ENCODE measurements around the gene BHLHA15.

Gene BHLHA15

DNA sequence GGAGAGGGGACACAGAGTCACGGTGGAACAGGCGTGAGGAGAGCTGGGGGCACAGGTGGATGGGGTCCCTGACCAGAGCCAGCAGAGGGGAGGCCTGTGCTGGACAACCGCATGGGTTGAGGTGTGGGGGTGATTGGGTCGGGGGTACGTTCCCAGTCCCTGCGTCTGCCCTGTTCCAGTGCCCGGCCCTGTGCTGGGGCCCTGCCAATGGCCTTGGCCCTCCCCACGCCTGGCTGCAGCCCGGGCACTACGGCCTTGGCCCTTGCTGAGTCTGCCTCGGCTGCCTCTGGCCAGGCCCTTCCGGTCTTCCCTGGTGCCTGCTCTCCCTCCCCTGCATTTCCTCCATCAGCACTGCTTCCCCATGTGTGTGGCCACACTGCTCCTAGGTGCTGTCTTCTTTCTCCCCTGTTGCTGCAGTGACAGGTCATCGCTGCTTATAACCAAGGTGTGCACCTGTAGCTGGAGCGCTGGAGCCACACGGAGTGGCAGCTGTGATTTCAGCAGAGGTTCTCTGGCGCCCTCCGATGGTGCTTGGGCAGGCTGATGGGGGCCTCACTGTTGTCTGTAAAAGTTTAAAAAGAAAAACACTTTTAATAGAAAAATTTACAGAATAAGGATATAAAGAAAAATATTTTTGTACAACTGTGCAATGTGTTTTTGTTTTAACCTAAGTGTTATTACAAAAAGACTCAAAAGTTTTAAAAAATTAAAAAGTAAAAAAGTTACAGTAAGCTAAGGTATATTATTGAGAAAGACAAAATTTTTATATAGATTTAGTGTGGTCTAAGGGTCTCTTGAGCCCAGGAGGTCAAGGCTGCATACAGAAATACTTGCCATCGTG, 45.2 kb upstream of the BHLHA15 start:
- H3K79me1 ChIP-seq (ENCODE audit: low read depth, low read length) = peaks cover 6% of the 10 kb centered on the region

DNA sequence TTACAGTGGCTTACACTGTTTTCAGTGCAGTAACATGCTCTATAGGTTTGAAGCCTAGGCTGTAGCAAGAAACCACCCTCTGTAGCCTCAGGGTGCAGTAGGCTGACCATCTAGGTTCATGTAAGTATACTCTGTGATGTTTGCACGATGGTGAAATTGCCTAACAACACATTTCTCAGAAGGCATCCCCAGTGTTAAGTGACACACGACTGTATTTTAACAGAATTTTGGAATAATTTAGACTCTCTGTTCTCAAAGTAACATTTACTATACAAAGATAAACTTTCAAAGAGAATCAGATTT, 44.6 kb upstream of the BHLHA15 start:
- Histone ChIP-seq H3K27ac (replicated peaks; ENCODE audit: low read length) (no peak overlapping the region), H4K91ac (ENCODE audit: low read depth, low read length, poor library complexity) (no peak overlapping the region), H3K27me3 (ENCODE audit: control insufficient read depth in 3 of 3, insufficient read depth in 3 of 3, low read depth in 1 of 3, low read length in 3 of 3) (no peaks in the 10 kb centered on the region), H4K8ac (ENCODE audit: low read depth, low read length) (no peak overlapping the region), H3K14ac (ENCODE audit: low read length) (no peak overlapping the region), H3K36me3 (replicated peaks in 1 of 2; ENCODE audit: control insufficient read depth in 2 of 2, insufficient read depth in 2 of 2, low read length in 2 of 2) (peaks cover 3 to 6% of the 10 kb centered on the region in 2 donors), H2BK12ac (ENCODE audit: low read length) (no peak overlapping the region), H3K4ac (ENCODE audit: low read length) (no peak overlapping the region), H3K18ac (ENCODE audit: low read length) (no peak overlapping the region), H3K9me3 (replicated peaks in 1 of 2; ENCODE audit: control insufficient read depth in 2 of 2, insufficient read depth in 1 of 2, low read depth in 1 of 2, low read length in 2 of 2) (peaks cover 0 to 1% of the 10 kb centered on the region in 2 donors), H3K9ac (ENCODE audit: low read depth, low read length, poor library complexity) (no peak overlapping the region), H2BK15ac (ENCODE audit: low read length) (no peak overlapping the region), H3K79me1 (ENCODE audit: low read depth, low read length) (peaks cover 6% of the 10 kb centered on the region), H2BK120ac (ENCODE audit: low read depth, low read length) (no peak overlapping the region), H3K4me1 (ENCODE audit: control insufficient read depth in 2 of 2, insufficient read depth in 1 of 2, low read depth in 1 of 2, low read length in 2 of 2) (peaks cover 0 to 3% of the 10 kb centered on the region in 2 donors), H3K4me3 (ENCODE audit: low read length in 2 of 2) (no peak overlapping the region), H2AFZ (ENCODE audit: low read length) (no peak overlapping the region), H2AK5ac (ENCODE audit: low read depth, low read length) (no peak overlapping the region), H3K23ac (ENCODE audit: low read depth, low read length, poor library complexity) (no peak overlapping the region), H3K4me2 (ENCODE audit: insufficient read depth, low read length, poor library complexity, severe bottlenecking) (no peak overlapping the region), H2BK5ac (ENCODE audit: low read length) (no peak overlapping the region)
- no peak for DNase-seq (ENCODE audit: low spot score)
- WGBS, 2 donors (ENCODE audit: extremely low coverage in 2 of 2, insufficient read length in 2 of 2, insufficient replicate concordance in 1 of 2) = no CpG with 5 or more reads among the region's 2 CpGs

More for the DNA sequence above, 45.2 kb upstream of the BHLHA15 start:
- no peak overlapping the region for H4K8ac ChIP-seq (ENCODE audit: low read depth, low read length)
- no peak overlapping the region for H2BK12ac ChIP-seq (ENCODE audit: low read length)
- no peak overlapping the region for H2AK5ac ChIP-seq (ENCODE audit: low read depth, low read length)
- H3K36me3 ChIP-seq (replicated peaks in 1 of 2; ENCODE audit: control insufficient read depth in 2 of 2, insufficient read depth in 2 of 2, low read length in 2 of 2) = peaks cover 2% of the 10 kb centered on the region in 2 donors
- no peak overlapping the region for H4K91ac ChIP-seq (ENCODE audit: low read depth, low read length, poor library complexity)
- H3K9ac ChIP-seq (ENCODE audit: low read depth, low read length, poor library complexity) = no peak overlapping the region
- peak overlapping the region; percentile 34 for H3K23ac ChIP-seq (ENCODE audit: low read depth, low read length, poor library complexity)
- H3K4ac ChIP-seq (ENCODE audit: low read length) = no peak overlapping the region
- no CpG with 5 or more reads among the region's 18 CpGs for WGBS, 2 donors (ENCODE audit: extremely low coverage in 2 of 2, insufficient read length in 2 of 2, insufficient replicate concordance in 1 of 2)
- H2AFZ ChIP-seq (ENCODE audit: low read length) = no peak overlapping the region
- peaks cover 0 to 3% of the 10 kb centered on the region in 2 donors for H3K4me1 ChIP-seq (ENCODE audit: control insufficient read depth in 2 of 2, insufficient read depth in 1 of 2, low read depth in 1 of 2, low read length in 2 of 2)
- no peak overlapping the region for H2BK120ac ChIP-seq (ENCODE audit: low read depth, low read length)
- no peak overlapping the region for H3K14ac ChIP-seq (ENCODE audit: low read length)
- no peak overlapping the region for H3K4me2 ChIP-seq (ENCODE audit: insufficient read depth, low read length, poor library complexity, severe bottlenecking)
- no peak overlapping the region for H3K18ac ChIP-seq (ENCODE audit: low read length)
- H3K9me3 ChIP-seq (replicated peaks in 1 of 2; ENCODE audit: control insufficient read depth in 2 of 2, insufficient read depth in 1 of 2, low read depth in 1 of 2, low read length in 2 of 2) = peaks cover 0 to 1% of the 10 kb centered on the region in 2 donors
- H3K4me3 ChIP-seq (ENCODE audit: low read length in 2 of 2) = no peak overlapping the region
- H2BK5ac ChIP-seq (ENCODE audit: low read length) = no peak overlapping the region
- no peak overlapping the region for H2BK15ac ChIP-seq (ENCODE audit: low read length)
- peak; percentile 12 for DNase-seq (ENCODE audit: low spot score)
- no peak overlapping the region for H3K27ac ChIP-seq (replicated peaks; ENCODE audit: low read length)
- no peaks in the 10 kb centered on the region for H3K27me3 ChIP-seq (ENCODE audit: control insufficient read depth in 3 of 3, insufficient read depth in 3 of 3, low read depth in 1 of 3, low read length in 3 of 3)

DNA sequence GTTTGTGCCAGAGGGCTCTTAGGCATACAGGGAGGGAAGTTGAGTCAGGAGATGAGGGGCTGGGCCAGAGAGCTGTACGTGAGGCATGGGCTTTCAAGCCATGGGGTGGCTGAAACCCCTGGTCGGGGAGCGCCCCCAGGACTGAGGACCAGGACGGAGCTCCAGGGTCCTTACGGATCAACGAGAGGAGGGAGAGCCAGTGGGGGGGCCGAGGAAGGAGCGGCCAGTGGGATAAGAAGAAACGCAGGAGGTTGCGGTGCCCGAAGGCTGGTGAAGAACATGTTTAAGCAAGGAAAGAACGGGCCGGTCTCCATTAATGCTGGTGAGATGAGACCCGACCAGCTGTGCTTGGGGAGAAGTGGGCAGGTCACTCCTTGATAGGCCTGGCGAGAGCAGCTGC, 43.6 kb upstream of the BHLHA15 start:
- Histone ChIP-seq H3K9ac (ENCODE audit: low read depth, low read length, poor library complexity) (no peak overlapping the region), H2BK12ac (ENCODE audit: low read length) (no peak overlapping the region), H2BK5ac (ENCODE audit: low read length) (no peak overlapping the region), H4K91ac (ENCODE audit: low read depth, low read length, poor library complexity) (no peak overlapping the region), H3K27ac (replicated peaks; ENCODE audit: low read length) (no peak overlapping the region), H4K8ac (ENCODE audit: low read depth, low read length) (no peak overlapping the region), H3K4me2 (ENCODE audit: insufficient read depth, low read length, poor library complexity, severe bottlenecking) (no peak overlapping the region), H3K18ac (ENCODE audit: low read length) (no peak overlapping the region), H3K14ac (ENCODE audit: low read length) (no peak overlapping the region), H3K23ac (ENCODE audit: low read depth, low read length, poor library complexity) (no peak overlapping the region), H2AFZ (ENCODE audit: low read length) (no peak overlapping the region), H2AK5ac (ENCODE audit: low read depth, low read length) (no peak overlapping the region), H3K4me1 (ENCODE audit: control insufficient read depth in 2 of 2, insufficient read depth in 1 of 2, low read depth in 1 of 2, low read length in 2 of 2) (peaks cover 0 to 3% of the 10 kb centered on the region in 2 donors), H3K79me1 (ENCODE audit: low read depth, low read length) (peaks cover 6% of the 10 kb centered on the region), H3K9me3 (replicated peaks in 1 of 2; ENCODE audit: control insufficient read depth in 2 of 2, insufficient read depth in 1 of 2, low read depth in 1 of 2, low read length in 2 of 2) (peaks cover 0 to 1% of the 10 kb centered on the region in 2 donors), H3K27me3 (ENCODE audit: control insufficient read depth in 3 of 3, insufficient read depth in 3 of 3, low read depth in 1 of 3, low read length in 3 of 3) (no peaks in the 10 kb centered on the region), H2BK15ac (ENCODE audit: low read length) (no peak overlapping the region), H3K36me3 (replicated peaks in 1 of 2; ENCODE audit: control insufficient read depth in 2 of 2, insufficient read depth in 2 of 2, low read length in 2 of 2) (peaks cover 6 to 17% of the 10 kb centered on the region in 2 donors), H2BK120ac (ENCODE audit: low read depth, low read length) (no peak overlapping the region), H3K4me3 (ENCODE audit: low read length in 2 of 2) (no peak overlapping the region), H3K4ac (ENCODE audit: low read length) (no peak overlapping the region)
- DNase-seq (ENCODE audit: low spot score) = no peak
- WGBS, 2 donors (ENCODE audit: extremely low coverage in 2 of 2, insufficient read length in 2 of 2, insufficient replicate concordance in 1 of 2) = no CpG with 5 or more reads among the region's 15 CpGs

DNA sequence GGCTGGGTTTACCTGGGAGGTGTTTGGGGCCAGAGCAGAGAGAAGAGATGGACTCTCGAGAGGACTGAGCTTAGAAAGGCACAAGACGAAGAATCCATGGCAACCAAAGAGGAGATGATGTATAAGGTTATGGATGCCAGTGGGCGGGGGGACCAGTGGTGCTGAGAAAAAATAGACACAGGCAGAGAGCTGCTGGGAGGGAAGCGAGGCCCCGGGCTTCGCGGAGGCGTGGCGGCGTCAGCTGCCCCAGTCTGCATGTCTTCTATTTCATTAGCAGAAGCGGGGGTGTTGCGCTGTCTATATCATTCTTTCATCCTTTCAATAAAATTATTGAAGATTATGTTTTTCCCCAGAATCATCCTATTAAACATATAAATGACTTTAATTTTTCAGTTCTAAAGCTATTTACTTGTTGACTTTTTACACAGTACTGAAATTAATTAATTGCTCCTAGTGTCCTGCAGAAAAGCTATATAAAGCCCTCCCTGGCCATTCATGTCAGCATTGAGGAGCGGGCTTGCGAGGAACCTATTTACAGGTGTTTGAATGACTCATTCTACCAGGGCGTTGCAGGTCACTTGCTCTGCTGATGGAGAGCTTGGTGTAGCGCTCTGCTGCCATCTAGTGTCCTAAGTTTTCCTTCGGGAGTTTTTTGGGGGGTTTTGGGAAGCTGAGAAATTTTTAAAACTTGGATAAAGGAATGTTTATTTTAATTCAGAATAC, 42.9 kb upstream of the BHLHA15 start:
- Histone ChIP-seq H3K9ac (ENCODE audit: low read depth, low read length, poor library complexity) (no peak overlapping the region), H2BK15ac (ENCODE audit: low read length) (no peak overlapping the region), H3K18ac (ENCODE audit: low read length) (no peak overlapping the region), H3K4me1 (ENCODE audit: control insufficient read depth in 2 of 2, insufficient read depth in 1 of 2, low read depth in 1 of 2, low read length in 2 of 2) (peaks cover 0 to 3% of the 10 kb centered on the region in 2 donors), H3K27ac (replicated peaks; ENCODE audit: low read length) (no peak overlapping the region), H2BK5ac (ENCODE audit: low read length) (no peak overlapping the region), H3K4ac (ENCODE audit: low read length) (no peak overlapping the region), H4K91ac (ENCODE audit: low read depth, low read length, poor library complexity) (no peak overlapping the region), H3K79me1 (ENCODE audit: low read depth, low read length) (peaks cover 6% of the 10 kb centered on the region), H4K8ac (ENCODE audit: low read depth, low read length) (no peak overlapping the region), H2AFZ (ENCODE audit: low read length) (no peak overlapping the region), H3K27me3 (ENCODE audit: control insufficient read depth in 3 of 3, insufficient read depth in 3 of 3, low read depth in 1 of 3, low read length in 3 of 3) (no peaks in the 10 kb centered on the region), H3K36me3 (replicated peaks in 1 of 2; ENCODE audit: control insufficient read depth in 2 of 2, insufficient read depth in 2 of 2, low read length in 2 of 2) (peaks cover 6 to 24% of the 10 kb centered on the region in 2 donors), H2BK120ac (ENCODE audit: low read depth, low read length) (no peak overlapping the region), H3K14ac (ENCODE audit: low read length) (no peak overlapping the region), H3K4me2 (ENCODE audit: insufficient read depth, low read length, poor library complexity, severe bottlenecking) (no peak overlapping the region), H2BK12ac (ENCODE audit: low read length) (no peak overlapping the region), H2AK5ac (ENCODE audit: low read depth, low read length) (no peak overlapping the region), H3K9me3 (replicated peaks in 1 of 2; ENCODE audit: control insufficient read depth in 2 of 2, insufficient read depth in 1 of 2, low read depth in 1 of 2, low read length in 2 of 2) (peaks cover 0 to 1% of the 10 kb centered on the region in 2 donors), H3K23ac (ENCODE audit: low read depth, low read length, poor library complexity) (no peak overlapping the region), H3K4me3 (ENCODE audit: low read length in 2 of 2) (no peak overlapping the region)
- DNase-seq (ENCODE audit: low spot score) = peak; percentile 67
- WGBS, 2 donors (ENCODE audit: extremely low coverage in 2 of 2, insufficient read length in 2 of 2, insufficient replicate concordance in 1 of 2) = no CpG with 5 or more reads among the region's 17 CpGs

All from neuronal stem cell (in vitro differentiated cells).